ENCODE data around the gene PAF1. TPM values are rescaled to one million over a fixed set of nuclear protein-coding genes. Genes with fewer than 3 reads are reported as not detected.

PAF1 gene
- polyA plus RNA-seq, 1 donor from 2014 or later = 37.3 TPM

- Histone ChIP-seq H3K27me3 (ENCODE audit: insufficient read depth, low read depth, low read length) (no peaks in the 10 kb centered on the region), H3F3A (ENCODE audit: insufficient read depth, low read length, poor library complexity, severe bottlenecking) (no peaks in the 10 kb centered on the region), H3K9me2 (ENCODE audit: insufficient read depth, low read length) (no peaks in the 10 kb centered on the region), H3K4me2 (ENCODE audit: low read length) (no peak overlapping the region), H4K20me1 (ENCODE audit: insufficient read depth) (no peaks in the 10 kb centered on the region), H3K36me3 (ENCODE audit: insufficient read depth, low read length) (no peaks in the 10 kb centered on the region), H3K9me3 (ENCODE audit: low read length) (no peaks in the 10 kb centered on the region), H3K79me2 (replicated peaks; ENCODE audit: insufficient read depth, low read length) (no peaks in the 10 kb centered on the region), H3K27ac (ENCODE audit: low read length) (no peak overlapping the region), H3K4me3 (ENCODE audit: low read length) (no peak overlapping the region), H3K9ac (ENCODE audit: low read length) (no peak overlapping the region), H2AFZ (ENCODE audit: low read depth, low read length) (no peak overlapping the region)
- TF ChIP-seq EZH2 (IDR thresholded peaks at IDR 0.05; ENCODE audit: borderline replicate concordance, insufficient read depth, low read length, poor library complexity, severe bottlenecking) = no peak
- no peak for TF ChIP-seq SMC3 (conservative IDR thresholded peaks at IDR 0.05; ENCODE audit: poor library complexity)
- TF ChIP-seq POLR2AphosphoS5 (IDR thresholded peaks at IDR 0.05) = no peak
- TF ChIP-seq TAF1 (IDR thresholded peaks at IDR 0.05; ENCODE audit: low read depth) = no peak
- TF ChIP-seq, protein P1, sequence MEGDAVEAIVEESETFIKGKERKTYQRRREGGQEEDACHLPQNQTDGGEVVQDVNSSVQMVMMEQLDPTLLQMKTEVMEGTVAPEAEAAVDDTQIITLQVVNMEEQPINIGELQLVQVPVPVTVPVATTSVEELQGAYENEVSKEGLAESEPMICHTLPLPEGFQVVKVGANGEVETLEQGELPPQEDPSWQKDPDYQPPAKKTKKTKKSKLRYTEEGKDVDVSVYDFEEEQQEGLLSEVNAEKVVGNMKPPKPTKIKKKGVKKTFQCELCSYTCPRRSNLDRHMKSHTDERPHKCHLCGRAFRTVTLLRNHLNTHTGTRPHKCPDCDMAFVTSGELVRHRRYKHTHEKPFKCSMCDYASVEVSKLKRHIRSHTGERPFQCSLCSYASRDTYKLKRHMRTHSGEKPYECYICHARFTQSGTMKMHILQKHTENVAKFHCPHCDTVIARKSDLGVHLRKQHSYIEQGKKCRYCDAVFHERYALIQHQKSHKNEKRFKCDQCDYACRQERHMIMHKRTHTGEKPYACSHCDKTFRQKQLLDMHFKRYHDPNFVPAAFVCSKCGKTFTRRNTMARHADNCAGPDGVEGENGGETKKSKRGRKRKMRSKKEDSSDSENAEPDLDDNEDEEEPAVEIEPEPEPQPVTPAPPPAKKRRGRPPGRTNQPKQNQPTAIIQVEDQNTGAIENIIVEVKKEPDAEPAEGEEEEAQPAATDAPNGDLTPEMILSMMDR (IDR thresholded peaks at IDR 0.05; ENCODE audit: poor library complexity, severe bottlenecking) = no peak
- TF ChIP-seq EP300 (conservative IDR thresholded peaks at IDR 0.05; ENCODE audit: poor library complexity, severe bottlenecking) = no peak
- TF ChIP-seq RAD21 (conservative IDR thresholded peaks at IDR 0.05) = no peak
- TF ChIP-seq MXI1 (conservative IDR thresholded peaks at IDR 0.05; ENCODE audit: poor library complexity, severe bottlenecking) = no peak
- TF ChIP-seq, protein P2, sequence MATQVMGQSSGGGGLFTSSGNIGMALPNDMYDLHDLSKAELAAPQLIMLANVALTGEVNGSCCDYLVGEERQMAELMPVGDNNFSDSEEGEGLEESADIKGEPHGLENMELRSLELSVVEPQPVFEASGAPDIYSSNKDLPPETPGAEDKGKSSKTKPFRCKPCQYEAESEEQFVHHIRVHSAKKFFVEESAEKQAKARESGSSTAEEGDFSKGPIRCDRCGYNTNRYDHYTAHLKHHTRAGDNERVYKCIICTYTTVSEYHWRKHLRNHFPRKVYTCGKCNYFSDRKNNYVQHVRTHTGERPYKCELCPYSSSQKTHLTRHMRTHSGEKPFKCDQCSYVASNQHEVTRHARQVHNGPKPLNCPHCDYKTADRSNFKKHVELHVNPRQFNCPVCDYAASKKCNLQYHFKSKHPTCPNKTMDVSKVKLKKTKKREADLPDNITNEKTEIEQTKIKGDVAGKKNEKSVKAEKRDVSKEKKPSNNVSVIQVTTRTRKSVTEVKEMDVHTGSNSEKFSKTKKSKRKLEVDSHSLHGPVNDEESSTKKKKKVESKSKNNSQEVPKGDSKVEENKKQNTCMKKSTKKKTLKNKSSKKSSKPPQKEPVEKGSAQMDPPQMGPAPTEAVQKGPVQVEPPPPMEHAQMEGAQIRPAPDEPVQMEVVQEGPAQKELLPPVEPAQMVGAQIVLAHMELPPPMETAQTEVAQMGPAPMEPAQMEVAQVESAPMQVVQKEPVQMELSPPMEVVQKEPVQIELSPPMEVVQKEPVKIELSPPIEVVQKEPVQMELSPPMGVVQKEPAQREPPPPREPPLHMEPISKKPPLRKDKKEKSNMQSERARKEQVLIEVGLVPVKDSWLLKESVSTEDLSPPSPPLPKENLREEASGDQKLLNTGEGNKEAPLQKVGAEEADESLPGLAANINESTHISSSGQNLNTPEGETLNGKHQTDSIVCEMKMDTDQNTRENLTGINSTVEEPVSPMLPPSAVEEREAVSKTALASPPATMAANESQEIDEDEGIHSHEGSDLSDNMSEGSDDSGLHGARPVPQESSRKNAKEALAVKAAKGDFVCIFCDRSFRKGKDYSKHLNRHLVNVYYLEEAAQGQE (IDR thresholded peaks at IDR 0.05; ENCODE audit: borderline replicate concordance) = no peak
Observed at GRCh38 chr19:39382991-39383828, 7.7 kb downstream of the PAF1 start.

GRCh38 chr19:39381910-39382611 is 8.8 kb downstream of the PAF1 start:
- Histone ChIP-seq H3K36me3 (ENCODE audit: insufficient read depth, low read length) (no peaks in the 10 kb centered on the region), H3K79me2 (replicated peaks; ENCODE audit: insufficient read depth, low read length) (no peaks in the 10 kb centered on the region), H3K9ac (ENCODE audit: low read length) (no peak overlapping the region), H3F3A (ENCODE audit: insufficient read depth, low read length, poor library complexity, severe bottlenecking) (no peaks in the 10 kb centered on the region), H3K27ac (ENCODE audit: low read length) (no peak overlapping the region), H3K9me2 (ENCODE audit: insufficient read depth, low read length) (no peaks in the 10 kb centered on the region), H3K4me2 (ENCODE audit: low read length) (no peak overlapping the region), H4K20me1 (ENCODE audit: insufficient read depth) (no peaks in the 10 kb centered on the region), H3K9me3 (ENCODE audit: low read length) (no peaks in the 10 kb centered on the region), H2AFZ (ENCODE audit: low read depth, low read length) (no peak overlapping the region), H3K27me3 (ENCODE audit: insufficient read depth, low read depth, low read length) (no peaks in the 10 kb centered on the region), H3K4me3 (ENCODE audit: low read length) (no peak overlapping the region)
- TF ChIP-seq RAD21 (conservative IDR thresholded peaks at IDR 0.05) = no peak
- no peak for TF ChIP-seq EZH2 (IDR thresholded peaks at IDR 0.05; ENCODE audit: borderline replicate concordance, insufficient read depth, low read length, poor library complexity, severe bottlenecking)
- TF ChIP-seq, protein P1 (IDR thresholded peaks at IDR 0.05; ENCODE audit: poor library complexity, severe bottlenecking) = no peak
- TF ChIP-seq MXI1 (conservative IDR thresholded peaks at IDR 0.05; ENCODE audit: poor library complexity, severe bottlenecking) = no peak
- TF ChIP-seq SMC3 (conservative IDR thresholded peaks at IDR 0.05; ENCODE audit: poor library complexity) = no peak
- no peak for TF ChIP-seq TAF1 (IDR thresholded peaks at IDR 0.05; ENCODE audit: low read depth)
- TF ChIP-seq, protein P2 (IDR thresholded peaks at IDR 0.05; ENCODE audit: borderline replicate concordance) = no peak
- no peak for TF ChIP-seq EP300 (conservative IDR thresholded peaks at IDR 0.05; ENCODE audit: poor library complexity, severe bottlenecking)
- no peak for TF ChIP-seq POLR2AphosphoS5 (IDR thresholded peaks at IDR 0.05)

Measured in neural cell (in vitro differentiated cells).